ENCODE results near the gene CLEC16A.
A peak's percentile ranks its signal among the peaks of the same experiment; 100 is the strongest.

CLEC16A gene

GRCh38 chr16:10944249-10945064, at the start of gene CLEC16A:
CLEC16A (plus strand) TSS chr16:10944564; CDS start chr16:10944718, 154 bp downstream.
- peak; percentile 99 for DNase-seq
- in situ Hi-C loops (cut with HindIII; ENCODE audit: low pct_ligation_motif_present, low pct_unique_long_range_greater_than_20kb, low sequenced_read_pairs), result loop anchor here (25.0 kb wide), 1 partner anchor 207 kb away; the partner anchor contains the start of gene NUBP1

- DNase-seq, result peak; percentile 61
- in situ Hi-C loops (cut with HindIII; ENCODE audit: low pct_ligation_motif_present, low pct_unique_long_range_greater_than_20kb, low sequenced_read_pairs), result no loop called here
These were observed 49.1 kb upstream of the CLEC16A start for GRCh38 chr16:10895053-10895946.

GRCh38 chr16:10896165-10896564, 48.2 kb upstream of the CLEC16A start:
- in situ Hi-C loops (cut with HindIII; ENCODE audit: low pct_ligation_motif_present, low pct_unique_long_range_greater_than_20kb, low sequenced_read_pairs), result no loop called here

GRCh38 chr16:10896723-10897122, 47.6 kb upstream of the CLEC16A start:
- in situ Hi-C loops (cut with HindIII; ENCODE audit: low pct_ligation_motif_present, low pct_unique_long_range_greater_than_20kb, low sequenced_read_pairs), result no loop called here
- DNase-seq, result no peak

More at GRCh38 chr16:10896165-10896564, 48.2 kb upstream of the CLEC16A start:
- no peak for DNase-seq

GRCh38 chr16:10897134-10897533, 47.2 kb upstream of the CLEC16A start:
- in situ Hi-C loops (cut with HindIII; ENCODE audit: low pct_ligation_motif_present, low pct_unique_long_range_greater_than_20kb, low sequenced_read_pairs), result no loop called here
- no peak for DNase-seq

- no peak for DNase-seq
- in situ Hi-C loops (cut with HindIII; ENCODE audit: low pct_ligation_motif_present, low pct_unique_long_range_greater_than_20kb, low sequenced_read_pairs), result no loop called here
These were observed 41.4 kb upstream of the CLEC16A start for GRCh38 chr16:10902999-10903398.

- DNase-seq, result no peak
- in situ Hi-C loops (cut with HindIII; ENCODE audit: low pct_ligation_motif_present, low pct_unique_long_range_greater_than_20kb, low sequenced_read_pairs), result no loop called here
These were observed 37.9 kb upstream of the CLEC16A start for GRCh38 chr16:10906482-10906881.

GRCh38 chr16:10906914-10907756, 37.2 kb upstream of the CLEC16A start:
- in situ Hi-C loops (cut with HindIII; ENCODE audit: low pct_ligation_motif_present, low pct_unique_long_range_greater_than_20kb, low sequenced_read_pairs), result no loop called here
- no peak for DNase-seq

- DNase-seq, result no peak
- in situ Hi-C loops (cut with HindIII; ENCODE audit: low pct_ligation_motif_present, low pct_unique_long_range_greater_than_20kb, low sequenced_read_pairs), result no loop called here
These were observed 36.7 kb upstream of the CLEC16A start for GRCh38 chr16:10907757-10908045.

- in situ Hi-C loops (cut with HindIII; ENCODE audit: low pct_ligation_motif_present, low pct_unique_long_range_greater_than_20kb, low sequenced_read_pairs), result no loop called here
- DNase-seq, result no peak
These were observed 33.1 kb upstream of the CLEC16A start for GRCh38 chr16:10911267-10911666.

- DNase-seq, result no peak
- in situ Hi-C loops (cut with HindIII; ENCODE audit: low pct_ligation_motif_present, low pct_unique_long_range_greater_than_20kb, low sequenced_read_pairs), result no loop called here
These were observed 27.8 kb upstream of the CLEC16A start for GRCh38 chr16:10916534-10916933.

GRCh38 chr16:10918294-10919002, 25.9 kb upstream of the CLEC16A start:
- in situ Hi-C loops (cut with HindIII; ENCODE audit: low pct_ligation_motif_present, low pct_unique_long_range_greater_than_20kb, low sequenced_read_pairs), result no loop called here

GRCh38 chr16:10919003-10919351, 25.4 kb upstream of the CLEC16A start:
- no peak for DNase-seq
- in situ Hi-C loops (cut with HindIII; ENCODE audit: low pct_ligation_motif_present, low pct_unique_long_range_greater_than_20kb, low sequenced_read_pairs), result no loop called here

More at GRCh38 chr16:10918294-10919002, 25.9 kb upstream of the CLEC16A start:
- peak; percentile 93 for DNase-seq

- no peak for DNase-seq
- in situ Hi-C loops (cut with HindIII; ENCODE audit: low pct_ligation_motif_present, low pct_unique_long_range_greater_than_20kb, low sequenced_read_pairs), result no loop called here
These were observed 23.5 kb upstream of the CLEC16A start for GRCh38 chr16:10920726-10921427.

GRCh38 chr16:10921536-10922327, 22.6 kb upstream of the CLEC16A start:
- no peak for DNase-seq
- in situ Hi-C loops (cut with HindIII; ENCODE audit: low pct_ligation_motif_present, low pct_unique_long_range_greater_than_20kb, low sequenced_read_pairs), result no loop called here

- in situ Hi-C loops (cut with HindIII; ENCODE audit: low pct_ligation_motif_present, low pct_unique_long_range_greater_than_20kb, low sequenced_read_pairs), result no loop called here
- DNase-seq, result no peak
These were observed 21.8 kb upstream of the CLEC16A start for GRCh38 chr16:10922328-10923145.

Data from ACHN (cell line).